Activated CD4-positive, alpha-beta T cell treated with anti-CD3 and anti-CD28 coated beads, Interleukin-2, amount 50 U/mL, for 48 hours (primary cell): ENCODE results near the gene PRR29.

Experiments used
- DNase-seq, 2 experiments: peaks; one replicate each; pipeline ENCODE4 v3.0.0-alpha.2; 2020

PRR29 gene

GRCh38 chr17:64051153-64051552, 53.0 kb downstream of the PRR29 start:
- no peak for DNase-seq

GRCh38 chr17:64053101-64053500, 55.0 kb downstream of the PRR29 start:
- DNase-seq = no peak
